GM11168 (cell line): ENCODE measurements around the gene HOXD12.

Experiments used
- in situ Hi-C: fragments of 300-500 bp; cut with MboI; formaldehyde crosslinking; loops from one replicate; pipeline ENCODE4 v1.12.0; 2022; ENCODE audit warnings: low sequenced_read_pairs; ENCODE audit not compliant: unreplicated experiment

HOXD12 gene

GRCh38 chr2:176128172-176128981 lies 28.8 kb downstream of the HOXD12 start:
- in situ Hi-C loops: loop anchor here (10.0 to 25.0 kb wide), 4 partner anchors 434 to 1016 kb away; no protein-coding TSS in a partner anchor

DNA sequence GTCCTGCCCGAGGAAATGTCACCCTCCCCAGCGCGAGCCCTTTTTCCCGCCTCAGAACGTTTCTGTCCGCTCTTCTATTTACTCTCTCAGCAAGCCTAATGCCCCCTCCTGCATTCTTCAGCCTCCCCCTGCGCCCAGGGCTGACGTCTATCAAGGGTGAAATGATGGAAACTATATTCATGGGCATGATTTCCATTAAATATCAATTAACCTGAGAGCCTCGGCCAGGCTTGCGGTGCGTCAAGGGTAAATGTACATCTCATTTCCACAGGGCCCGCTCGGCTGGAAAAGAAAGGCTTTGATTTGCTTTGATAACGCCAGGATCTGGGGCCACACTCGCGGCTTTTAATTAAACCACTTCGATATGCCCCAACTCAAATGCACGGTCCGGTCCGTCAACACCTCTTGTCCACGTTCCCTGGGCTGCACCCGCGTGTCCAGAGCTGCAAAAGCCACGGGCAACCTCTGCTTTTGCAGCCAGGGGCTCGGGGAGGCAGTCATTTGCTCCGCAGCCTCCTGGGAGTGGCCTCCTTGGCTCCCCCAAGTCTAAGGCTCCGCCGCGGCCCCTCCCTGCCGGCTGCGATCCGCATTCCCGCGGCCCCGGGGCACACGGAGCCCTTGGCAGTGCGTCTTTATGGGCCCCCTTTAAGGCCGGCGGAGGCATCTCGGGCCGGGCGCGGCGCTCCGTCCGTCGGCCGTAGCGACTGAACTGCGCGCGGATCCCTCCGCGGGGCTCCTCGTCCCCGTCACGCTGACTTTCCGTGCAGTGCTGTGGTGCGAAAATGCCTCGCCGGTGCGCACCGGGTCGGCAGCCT lies 29.6 kb downstream of the HOXD12 start, which contains the start of gene HOXD8:
TSS of gene HOXD8 (plus strand) at position 724 of the 815 bp plus-strand sequence. CDS start 662 bp downstream, outside the sequence.
- in situ Hi-C loops: loop anchor here (10.0 to 25.0 kb wide), 4 partner anchors 433 to 1016 kb away; no protein-coding TSS in a partner anchor

DNA sequence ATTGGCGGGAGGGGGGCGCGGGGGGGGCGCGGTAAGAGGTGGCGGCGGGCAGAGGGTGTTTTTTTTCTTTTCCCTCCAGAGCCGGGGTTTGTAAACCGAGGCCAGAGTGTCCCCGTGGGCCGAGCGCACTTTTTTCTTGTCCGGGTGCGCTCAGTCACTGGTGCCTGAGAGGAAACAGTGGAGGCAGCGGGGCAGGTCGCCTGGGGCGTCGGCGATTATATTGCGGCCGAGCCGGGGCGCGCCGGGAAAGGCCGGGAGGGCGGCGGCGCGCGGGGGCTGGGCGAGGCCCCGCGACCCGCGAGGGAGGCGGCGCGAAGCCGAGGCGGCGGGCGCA lies 30.2 kb downstream of the HOXD12 start:
- in situ Hi-C loops: loop anchor here (10.0 to 25.0 kb wide), 4 partner anchors 433 to 1015 kb away; no protein-coding TSS in a partner anchor

DNA sequence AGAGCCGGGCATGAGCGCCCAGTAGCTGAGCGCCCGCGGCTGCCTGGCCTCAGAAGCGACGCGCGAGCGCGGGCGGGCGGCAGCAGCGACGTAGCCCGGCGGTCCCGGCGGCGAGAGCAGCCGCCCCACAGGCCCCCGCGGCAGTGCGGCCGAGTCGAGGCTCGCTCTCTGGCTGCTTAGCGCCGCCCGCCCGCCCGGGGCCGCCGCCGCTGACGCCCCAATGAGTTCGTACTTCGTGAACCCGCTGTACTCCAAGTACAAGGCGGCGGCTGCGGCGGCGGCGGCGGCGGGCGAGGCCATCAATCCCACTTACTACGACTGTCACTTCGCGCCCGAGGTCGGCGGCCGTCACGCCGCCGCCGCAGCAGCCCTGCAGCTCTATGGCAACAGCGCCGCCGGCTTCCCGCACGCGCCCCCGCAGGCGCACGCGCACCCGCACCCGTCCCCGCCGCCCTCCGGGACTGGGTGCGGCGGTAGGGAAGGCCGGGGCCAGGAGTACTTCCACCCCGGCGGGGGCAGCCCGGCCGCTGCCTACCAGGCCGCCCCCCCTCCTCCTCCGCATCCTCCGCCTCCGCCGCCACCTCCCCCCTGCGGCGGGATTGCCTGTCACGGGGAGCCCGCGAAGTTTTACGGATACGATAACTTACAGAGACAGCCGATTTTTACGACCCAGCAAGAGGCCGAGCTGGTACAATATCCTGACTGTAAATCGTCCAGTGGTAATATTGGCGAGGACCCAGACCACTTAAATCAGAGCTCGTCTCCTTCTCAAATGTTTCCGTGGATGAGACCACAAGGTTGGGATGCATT lies 30.8 kb downstream of the HOXD12 start:
- in situ Hi-C loops: loop anchor here (25.0 kb wide), 2 partner anchors 432 to 682 kb away; no protein-coding TSS in a partner anchor

GRCh38 chr2:176130957-176131847 lies 31.6 kb downstream of the HOXD12 start:
- in situ Hi-C loops: loop anchor here (25.0 kb wide), 2 partner anchors 431 to 681 kb away; no protein-coding TSS in a partner anchor

DNA sequence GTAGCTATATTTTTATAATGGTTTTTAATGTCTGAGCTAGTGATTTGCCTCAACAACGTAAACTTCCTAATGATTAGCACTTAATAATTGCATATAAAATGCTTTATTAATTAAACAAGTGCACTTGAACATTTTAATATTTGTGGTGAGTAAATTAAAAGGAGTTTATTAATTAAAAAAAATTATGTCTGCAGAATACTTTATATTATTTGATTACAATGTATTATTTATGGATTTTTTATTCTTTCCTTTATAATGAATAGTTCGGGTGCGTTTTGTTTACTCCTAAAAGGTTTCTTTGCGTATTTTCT lies 32.2 kb downstream of the HOXD12 start:
- in situ Hi-C loops: loop anchor here (25.0 kb wide), 2 partner anchors 430 to 680 kb away; no protein-coding TSS in a partner anchor

DNA sequence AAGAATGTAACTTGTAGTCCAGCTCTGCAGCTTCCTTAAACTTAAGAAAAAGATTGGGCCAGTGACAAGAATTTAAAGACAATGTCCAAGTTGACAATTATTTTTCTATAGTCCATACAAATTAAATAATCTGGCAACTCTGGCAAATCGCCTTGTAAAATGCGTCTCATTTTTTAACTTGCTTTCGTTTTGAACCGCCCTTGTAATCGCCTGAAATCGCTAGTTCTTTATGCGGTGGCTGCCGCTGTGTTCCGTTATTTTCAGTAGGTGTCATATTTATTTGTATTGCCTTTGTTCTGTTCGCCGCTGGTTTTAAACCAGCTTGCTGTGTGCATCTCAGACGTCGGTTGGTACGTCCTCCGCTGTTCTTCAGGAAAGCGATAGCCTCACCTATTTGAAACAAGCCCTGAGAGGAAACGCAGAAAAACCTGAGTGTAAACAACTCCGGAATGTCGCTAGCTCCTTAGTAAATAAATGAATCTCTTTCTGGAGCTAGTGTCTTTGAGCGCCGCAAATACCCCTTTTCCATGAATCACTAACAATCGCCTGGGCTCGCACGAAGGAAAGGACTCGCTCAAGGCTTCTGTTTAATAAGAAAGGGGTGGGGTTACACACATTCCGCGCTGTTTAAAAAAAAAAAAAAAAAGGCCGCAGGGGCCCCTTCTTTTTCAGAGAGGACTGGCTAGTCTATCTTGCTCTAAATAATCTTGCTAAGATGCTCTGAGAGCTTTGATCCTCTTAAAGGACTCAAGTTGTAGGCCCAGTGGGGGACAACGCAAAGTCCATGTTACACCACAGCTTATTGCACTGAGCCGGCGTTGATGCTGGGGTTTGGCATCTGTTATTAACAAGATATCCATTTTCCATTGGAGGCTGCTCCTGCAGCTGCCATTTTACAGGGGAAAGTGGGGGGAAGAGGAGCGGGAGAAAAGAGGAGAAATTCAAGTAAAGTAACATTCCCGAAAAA lies 32.9 kb downstream of the HOXD12 start:
- in situ Hi-C loops: loop anchor here (25.0 kb wide), 2 partner anchors 430 to 680 kb away; no protein-coding TSS in a partner anchor

DNA sequence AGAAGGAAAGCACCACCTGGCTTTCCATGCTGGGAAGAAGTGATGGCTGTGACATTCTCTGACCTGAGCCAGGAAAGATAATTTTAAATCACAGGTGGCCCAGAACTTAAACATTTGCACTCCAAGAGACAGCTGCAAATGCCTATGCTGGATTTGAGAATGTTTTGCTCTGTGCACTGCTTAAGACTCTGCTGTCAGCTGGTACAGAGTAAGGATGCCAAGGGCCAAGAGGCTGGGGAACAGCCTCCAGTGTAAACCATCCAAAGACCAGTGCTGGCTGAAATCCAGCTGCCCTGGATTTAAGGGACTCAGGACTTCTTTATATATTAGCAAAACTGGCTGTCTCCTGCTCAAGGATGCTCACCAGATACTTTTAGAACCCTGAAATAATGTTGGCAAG lies 33.8 kb downstream of the HOXD12 start:
- in situ Hi-C loops: loop anchor here (25.0 kb wide), 2 partner anchors 429 to 679 kb away; no protein-coding TSS in a partner anchor

GRCh38 chr2:176134035-176134434 lies 34.4 kb downstream of the HOXD12 start:
- in situ Hi-C loops: loop anchor here (25.0 kb wide), 2 partner anchors 428 to 678 kb away; no protein-coding TSS in a partner anchor

DNA sequence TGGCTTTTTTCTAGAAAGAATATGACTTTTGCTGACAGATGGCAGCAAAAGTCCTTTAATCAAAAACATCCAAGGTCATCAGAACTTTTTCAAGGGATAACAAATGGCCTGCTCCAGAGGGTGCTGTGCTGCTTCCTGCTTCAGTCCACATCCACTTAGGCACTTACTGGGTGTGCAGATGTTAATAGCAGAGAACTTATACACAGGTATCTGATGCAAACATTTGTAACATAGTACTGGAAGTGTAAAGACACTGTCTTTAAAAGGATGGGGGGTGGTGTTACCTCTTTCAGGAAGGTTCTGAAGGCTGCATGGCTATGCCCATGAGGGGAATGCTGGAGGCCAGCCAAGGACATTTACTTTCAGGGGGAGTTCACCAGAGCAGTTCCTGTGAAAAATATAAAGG lies 35.4 kb downstream of the HOXD12 start:
- in situ Hi-C loops: loop anchor here (25.0 kb wide), 2 partner anchors 427 to 677 kb away; no protein-coding TSS in a partner anchor

DNA sequence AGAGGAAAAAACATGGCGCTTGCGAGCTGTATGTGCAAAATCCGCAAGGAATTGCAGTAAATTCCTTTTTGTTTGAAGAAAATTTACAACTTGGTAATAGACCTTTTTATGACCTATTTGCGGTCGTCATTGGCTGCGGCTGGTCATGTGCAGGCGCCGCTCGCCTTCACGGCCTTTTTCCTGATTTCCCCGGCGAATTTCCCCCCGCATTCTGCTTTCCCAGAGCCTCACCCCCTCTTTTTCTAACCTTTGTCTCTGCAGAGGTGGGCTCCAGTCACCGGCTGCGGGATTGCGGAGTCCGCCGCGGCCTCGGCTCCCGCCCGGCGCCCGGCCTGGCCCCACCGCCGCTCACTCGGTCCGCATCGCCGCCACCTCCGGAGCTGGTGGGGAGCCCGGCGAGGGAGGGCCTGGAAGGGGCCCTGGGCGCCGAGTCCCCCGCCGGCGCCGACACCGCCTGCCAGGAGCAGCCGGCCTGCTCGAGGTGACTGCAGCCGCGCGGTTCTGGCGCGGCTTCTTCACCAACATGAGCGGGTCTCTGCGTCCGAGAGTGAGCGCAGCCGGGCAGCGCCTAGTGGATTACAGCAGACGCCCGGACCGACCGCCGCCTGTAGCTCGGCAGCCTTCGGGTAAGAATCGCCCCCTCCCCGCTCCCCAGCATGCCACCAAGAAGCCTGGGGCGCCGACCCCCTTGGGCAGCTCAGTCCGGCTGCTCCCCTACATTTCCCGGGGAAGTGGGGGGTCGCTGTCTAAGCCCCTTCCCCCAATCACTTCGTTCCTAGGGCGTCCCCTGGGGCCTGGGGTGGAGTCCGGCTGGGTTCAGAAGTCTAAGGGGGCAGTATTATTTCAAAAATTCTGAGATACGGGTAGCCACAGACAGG lies 37.0 kb downstream of the HOXD12 start:
- in situ Hi-C loops: loop anchor here (25.0 kb wide), 2 partner anchors 426 to 676 kb away; no protein-coding TSS in a partner anchor

DNA sequence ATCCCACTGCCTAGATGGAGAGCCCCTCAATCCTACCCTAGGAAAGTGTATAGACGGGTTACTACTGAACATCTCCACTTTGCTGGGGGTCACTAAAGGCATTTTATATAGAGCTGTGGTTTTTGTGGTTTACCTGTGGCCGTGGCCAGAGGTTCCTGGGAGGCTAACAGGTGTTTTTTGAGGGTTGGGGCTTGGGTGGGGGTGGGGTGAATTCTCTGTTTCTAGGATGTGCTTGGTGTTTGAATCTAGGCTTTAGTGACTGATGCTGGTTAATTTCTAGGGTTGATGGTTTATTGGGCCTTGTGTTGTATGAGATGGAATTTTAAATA lies 37.6 kb downstream of the HOXD12 start:
- in situ Hi-C loops: loop anchor here (25.0 kb wide), 2 partner anchors 425 to 675 kb away; no protein-coding TSS in a partner anchor

GRCh38 chr2:176137906-176138305 lies 38.3 kb downstream of the HOXD12 start:
- in situ Hi-C loops: loop anchor here (25.0 kb wide), 2 partner anchors 424 to 674 kb away; no protein-coding TSS in a partner anchor

DNA sequence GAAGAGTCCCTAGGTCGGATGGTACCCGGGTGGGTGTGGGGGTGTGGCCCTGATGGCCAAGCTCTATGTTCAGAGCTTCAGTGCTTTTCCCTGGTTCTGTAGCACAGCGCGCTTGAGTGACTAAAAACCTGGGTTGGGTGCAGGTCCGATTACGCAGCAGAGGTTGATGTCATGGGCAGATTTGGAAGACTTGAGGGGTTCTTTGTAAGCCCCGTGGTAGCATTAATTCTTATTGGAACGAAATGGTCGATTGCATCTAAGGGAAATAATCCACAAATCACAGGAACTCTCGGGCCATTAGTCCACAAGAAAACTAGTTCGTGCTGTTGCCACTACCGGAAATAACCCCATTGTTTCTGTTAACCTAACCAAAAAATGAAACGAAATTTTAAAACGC lies 38.9 kb downstream of the HOXD12 start:
- in situ Hi-C loops: loop anchor here (25.0 kb wide), 2 partner anchors 424 to 674 kb away; no protein-coding TSS in a partner anchor

GRCh38 chr2:176138923-176139660 lies 39.5 kb downstream of the HOXD12 start:
- in situ Hi-C loops: loop anchor here (25.0 kb wide), 2 partner anchors 423 to 673 kb away; no protein-coding TSS in a partner anchor
